Ovary (tissue), 3 donors: ENCODE data around the gene SLC23A2.

ENCODE experiments used
- EP300 ChIP-seq: sonication (generic); formaldehyde crosslinking; IDR thresholded peaks from one replicate; pipeline ENCODE4 v1.6.1; 2017; ENCODE audit warnings: antibody characterized with exemption
- POLR2A ChIP-seq: fragments of 450-650 bp; IDR thresholded peaks from one replicate; pipeline ENCODE4 v1.6.1; 2017; ENCODE audit warnings: antibody characterized with exemption, mild to moderate bottlenecking, moderate library complexity
- TF ChIP-seq, protein P1 (sequence below), 3 donors: fragments of 450-650 bp in 2 of 3; fragments of 200-600 bp in 1 of 3; IDR thresholded peaks; one replicate each; pipeline versions ENCODE4 v1.5.1 to v1.8.0; 2016 to 2022; ENCODE audit warnings: antibody characterized with exemption in 3 of 3, mild to moderate bottlenecking in 1 of 3
- donor health status: DM: no; HTN: no; CAD: no.

DNA sequence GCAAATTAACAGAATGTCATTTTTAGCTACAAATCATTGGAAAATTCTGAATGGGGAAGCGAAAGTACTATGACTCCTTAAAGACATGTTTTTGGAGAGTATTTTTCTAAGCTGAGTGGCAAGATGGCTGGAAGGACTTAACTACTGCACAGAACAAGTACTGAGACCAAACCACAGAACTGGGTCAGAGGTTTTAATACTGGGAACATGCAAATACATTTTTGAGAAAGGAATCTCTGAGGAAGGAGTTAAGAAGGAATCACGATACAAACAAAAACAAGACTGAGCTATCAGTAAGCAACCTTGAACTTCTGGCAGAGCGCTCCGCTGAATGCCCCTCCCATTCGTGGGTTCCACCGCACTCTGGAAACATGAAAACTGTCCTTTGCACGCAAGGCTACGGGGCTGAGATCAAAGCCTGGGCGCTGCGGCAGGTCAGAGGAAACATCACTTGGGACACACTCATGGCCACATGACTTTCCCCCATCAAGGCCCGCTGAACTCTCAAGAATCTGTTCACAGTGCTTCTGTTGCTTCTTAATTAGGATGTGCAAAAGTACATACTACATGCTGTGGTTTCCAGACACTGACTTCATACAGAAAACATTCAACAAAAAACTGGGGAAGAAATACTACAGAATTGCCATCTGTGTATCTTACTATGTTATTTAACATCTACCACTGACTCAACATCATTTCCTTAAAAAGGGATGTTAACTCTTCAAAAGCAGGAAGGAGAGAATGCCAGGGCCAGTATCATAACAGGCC, 27.8 kb downstream of the SLC23A2 start:
- TF ChIP-seq POLR2A (no peak), EP300 (no peak)
- TF ChIP-seq, protein P1, sequence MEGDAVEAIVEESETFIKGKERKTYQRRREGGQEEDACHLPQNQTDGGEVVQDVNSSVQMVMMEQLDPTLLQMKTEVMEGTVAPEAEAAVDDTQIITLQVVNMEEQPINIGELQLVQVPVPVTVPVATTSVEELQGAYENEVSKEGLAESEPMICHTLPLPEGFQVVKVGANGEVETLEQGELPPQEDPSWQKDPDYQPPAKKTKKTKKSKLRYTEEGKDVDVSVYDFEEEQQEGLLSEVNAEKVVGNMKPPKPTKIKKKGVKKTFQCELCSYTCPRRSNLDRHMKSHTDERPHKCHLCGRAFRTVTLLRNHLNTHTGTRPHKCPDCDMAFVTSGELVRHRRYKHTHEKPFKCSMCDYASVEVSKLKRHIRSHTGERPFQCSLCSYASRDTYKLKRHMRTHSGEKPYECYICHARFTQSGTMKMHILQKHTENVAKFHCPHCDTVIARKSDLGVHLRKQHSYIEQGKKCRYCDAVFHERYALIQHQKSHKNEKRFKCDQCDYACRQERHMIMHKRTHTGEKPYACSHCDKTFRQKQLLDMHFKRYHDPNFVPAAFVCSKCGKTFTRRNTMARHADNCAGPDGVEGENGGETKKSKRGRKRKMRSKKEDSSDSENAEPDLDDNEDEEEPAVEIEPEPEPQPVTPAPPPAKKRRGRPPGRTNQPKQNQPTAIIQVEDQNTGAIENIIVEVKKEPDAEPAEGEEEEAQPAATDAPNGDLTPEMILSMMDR (IDR thresholded peaks at IDR 0.05) = no peak
